Glomerular visceral epithelial cell (primary cell): ENCODE data around the gene WDPCP.
"Not testable (repeated sequence)": the region's sequence is repeated elsewhere in the genome, so short reads cannot be mapped to it uniquely, and the experiment has no call there.

ENCODE experiments used
- DNase-seq: peaks from one replicate; pipeline ENCODE4 v3.0.0-alpha.2; 2016; ENCODE audit errors: extremely low spot score

WDPCP gene

DNA sequence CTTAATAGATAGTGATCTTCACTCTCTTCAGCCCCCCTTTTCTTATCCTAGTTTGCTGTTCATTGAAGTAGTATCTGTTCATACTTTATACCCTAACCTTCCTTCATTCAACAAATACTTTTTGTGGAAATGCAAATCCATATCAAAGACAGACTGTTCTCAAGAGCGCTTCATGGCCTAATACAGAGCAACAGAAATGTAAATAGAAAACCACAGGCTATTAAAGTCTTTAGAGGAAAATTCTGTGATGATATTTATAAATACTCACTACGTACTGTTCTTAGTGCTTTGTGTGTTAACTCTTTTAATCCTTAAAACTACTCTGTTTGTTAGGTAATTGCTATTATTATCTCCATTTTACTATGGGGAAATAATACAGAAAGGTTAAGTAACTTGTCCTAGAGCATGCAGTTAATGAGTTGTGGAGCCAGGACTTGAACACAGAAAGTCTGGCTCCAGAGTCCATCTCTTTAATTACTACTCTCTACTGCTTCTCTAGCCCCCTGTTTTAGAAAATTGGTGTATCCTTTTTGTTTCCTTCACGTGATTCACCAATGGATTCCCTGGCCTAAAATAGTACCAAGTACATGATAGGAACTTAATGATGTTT is 3.4 kb upstream of the WDPCP start:
- DNase-seq: no peak

DNA sequence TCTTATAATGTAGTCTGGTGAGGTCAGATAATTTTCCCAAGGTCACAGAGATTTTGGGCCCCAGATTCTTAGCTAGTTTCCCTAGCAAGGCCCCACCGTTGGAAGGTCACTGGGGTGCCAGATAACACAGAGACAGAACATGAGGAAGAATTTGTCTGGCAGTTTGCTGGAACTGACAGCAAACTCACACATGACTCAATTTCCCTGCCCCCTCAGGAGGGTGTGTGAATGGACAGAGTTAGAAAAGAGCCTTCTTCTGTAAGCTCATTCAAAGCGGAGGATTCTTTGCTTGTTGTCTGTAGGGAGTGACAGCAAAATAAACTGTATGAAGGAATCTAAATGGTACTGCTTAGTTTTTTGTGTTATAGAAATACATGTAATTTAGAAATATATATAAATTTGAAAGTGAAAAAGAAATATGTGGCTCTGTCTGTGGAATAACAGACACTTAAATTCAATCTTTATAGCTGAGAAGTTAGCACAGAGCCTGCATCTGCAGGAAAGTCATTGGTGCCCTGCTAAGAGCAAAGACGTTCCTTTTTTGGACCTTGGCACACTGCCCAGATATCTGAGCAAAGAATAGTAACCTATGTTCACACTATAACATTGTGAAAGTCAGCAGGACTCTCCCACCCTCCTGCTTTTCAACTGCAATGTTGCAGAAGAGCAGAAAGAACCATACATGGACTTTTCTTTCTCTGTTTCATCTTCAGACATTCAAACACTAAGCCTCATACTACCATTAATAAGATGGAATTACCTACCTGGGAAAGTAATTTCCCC is 2.5 kb upstream of the WDPCP start:
- no peak for DNase-seq

DNA sequence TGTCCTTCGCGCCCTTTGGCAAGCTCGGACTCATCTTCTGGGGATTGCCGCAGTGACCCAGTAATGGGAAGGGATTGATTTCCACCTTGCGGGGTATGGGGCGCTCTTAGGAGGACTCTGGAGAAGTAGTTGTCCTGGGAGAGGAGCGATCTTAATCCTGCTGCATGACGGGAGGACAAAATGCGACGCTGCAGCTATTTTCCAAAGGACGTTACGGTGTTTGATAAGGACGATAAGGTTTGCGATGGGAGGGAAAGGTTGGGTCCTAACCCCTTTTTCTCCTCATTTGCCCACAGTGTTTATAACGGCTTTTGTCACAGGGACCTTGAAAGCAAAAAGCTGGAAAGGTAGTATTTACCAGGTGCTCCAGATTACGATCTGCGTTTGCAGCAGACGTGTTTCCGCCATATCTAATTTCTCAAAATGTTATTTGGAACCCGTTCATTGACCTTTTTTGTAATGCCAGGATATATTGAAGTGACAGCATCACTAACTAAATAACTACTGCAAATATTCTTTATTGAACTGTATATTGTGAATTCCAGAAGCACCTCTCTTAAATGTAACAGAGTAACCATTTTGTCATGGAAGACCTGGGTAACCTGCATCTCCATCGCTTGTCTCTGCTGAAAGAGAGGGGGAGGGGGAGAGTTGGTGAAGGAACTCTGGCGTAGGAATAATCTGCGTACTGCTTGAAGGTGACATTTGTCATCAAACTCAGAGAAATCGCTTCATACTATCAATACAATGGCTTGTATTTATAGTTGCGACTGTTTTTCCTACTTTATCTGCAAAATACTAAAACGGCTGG is 1.1 kb upstream of the WDPCP start:
- DNase-seq: no peak

DNA sequence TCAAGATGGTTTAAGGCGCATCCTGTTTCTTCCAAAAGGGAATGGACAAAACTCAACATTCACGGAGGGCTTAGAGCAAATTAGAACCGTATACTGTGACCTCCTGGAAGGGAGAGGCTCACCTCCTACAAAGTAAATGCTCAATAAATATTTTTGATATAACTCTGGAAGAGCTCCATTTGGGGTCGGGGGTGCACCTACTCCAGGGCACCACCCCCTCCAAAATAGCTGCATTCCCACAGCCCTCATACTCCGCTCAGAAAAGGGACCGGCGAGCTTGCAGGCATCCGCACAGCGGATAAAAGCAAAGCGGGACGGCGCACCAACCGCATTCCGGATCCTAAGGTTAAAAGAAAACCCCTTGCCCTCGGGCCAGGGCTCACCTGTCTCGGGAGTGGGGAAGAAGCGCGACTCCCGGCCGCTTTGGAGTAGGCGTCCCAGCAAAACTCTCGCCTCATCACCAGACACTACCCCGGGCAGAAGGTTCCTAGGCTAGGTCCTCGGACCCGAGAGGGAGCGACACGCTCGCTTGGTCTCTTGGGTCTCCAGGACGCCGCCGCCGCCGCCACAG is 378 bp downstream of the WDPCP start:
- peak; percentile 3 for DNase-seq

DNA sequence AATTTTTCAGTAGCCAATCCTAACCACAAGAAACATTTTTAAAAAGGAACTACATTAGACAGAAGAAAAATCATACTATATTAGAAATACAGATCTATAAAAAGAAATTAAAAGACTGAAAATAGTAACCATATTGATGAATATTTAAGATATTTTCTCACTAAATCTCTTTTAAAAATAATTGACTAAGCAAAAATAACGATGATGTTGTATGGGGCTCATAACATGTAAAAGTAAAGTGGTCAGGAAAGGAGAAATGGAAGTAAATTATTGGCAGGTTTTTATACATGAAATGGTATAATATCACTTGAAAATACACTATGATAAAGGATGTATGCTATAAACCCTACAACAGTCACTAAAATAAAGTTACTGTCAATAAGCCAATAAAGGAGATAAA is 5.4 kb downstream of the WDPCP start:
- no peak for DNase-seq

DNA sequence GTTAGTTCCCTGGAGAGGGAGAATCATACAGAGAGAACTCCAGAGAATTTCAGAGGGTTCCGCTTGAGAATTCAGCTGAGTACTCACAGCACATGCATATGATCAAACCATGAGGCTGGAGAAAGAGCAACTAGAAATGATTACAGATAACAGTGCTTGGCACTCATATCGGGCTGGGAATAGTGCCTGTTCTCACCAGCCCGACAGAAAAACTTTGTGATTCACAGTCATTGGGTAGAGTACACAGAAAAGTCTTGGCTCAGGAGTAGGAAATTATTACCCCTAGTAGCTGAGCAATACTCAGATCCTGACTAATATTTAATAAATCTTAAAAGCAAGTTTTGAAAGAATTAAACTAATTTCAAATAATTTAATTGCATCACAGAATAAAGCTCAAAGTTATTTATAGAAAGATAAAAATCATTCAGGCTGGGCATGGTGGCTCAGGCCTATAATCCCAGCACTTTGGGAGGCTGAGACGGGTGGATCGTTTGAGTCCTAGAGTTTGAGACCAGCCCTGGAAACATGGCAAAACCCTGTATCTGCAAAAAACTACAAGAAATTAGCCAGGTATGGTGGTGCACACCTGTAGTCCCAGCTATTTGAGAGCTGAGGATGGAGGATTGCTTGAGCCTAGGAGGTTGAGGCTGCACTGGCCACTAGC is 6.8 kb downstream of the WDPCP start:
- peak; percentile 16 for DNase-seq

DNA sequence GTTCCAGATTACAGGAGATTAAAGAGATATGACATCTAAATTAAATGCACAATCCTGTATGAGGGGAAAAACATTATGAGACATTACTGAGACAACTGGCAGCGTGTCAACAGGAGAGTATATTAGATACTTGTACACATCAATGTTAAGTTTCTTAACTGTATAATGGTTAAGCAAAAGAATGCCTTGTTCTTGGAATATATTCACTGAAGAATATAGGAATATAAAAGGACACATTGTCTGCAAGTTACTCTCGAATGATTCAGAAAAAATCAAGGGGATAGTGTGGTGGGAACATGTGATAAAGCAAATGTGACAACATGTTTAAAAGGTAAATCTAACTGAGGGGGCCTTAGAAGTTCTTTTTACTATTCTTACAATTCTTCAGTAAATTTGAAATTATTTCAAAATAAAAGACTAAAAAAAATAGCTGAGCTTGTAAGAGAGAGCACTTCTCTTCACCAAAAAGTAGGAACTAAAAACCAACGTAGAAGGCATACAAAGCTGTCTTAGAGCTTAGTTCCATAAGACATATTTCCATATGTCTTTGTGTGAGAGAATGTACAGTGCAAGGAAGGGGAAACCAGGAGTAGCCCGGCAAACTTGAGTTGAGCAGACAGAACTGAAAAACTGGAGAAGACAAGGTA is 7.5 kb downstream of the WDPCP start:
- no peak for DNase-seq

DNA sequence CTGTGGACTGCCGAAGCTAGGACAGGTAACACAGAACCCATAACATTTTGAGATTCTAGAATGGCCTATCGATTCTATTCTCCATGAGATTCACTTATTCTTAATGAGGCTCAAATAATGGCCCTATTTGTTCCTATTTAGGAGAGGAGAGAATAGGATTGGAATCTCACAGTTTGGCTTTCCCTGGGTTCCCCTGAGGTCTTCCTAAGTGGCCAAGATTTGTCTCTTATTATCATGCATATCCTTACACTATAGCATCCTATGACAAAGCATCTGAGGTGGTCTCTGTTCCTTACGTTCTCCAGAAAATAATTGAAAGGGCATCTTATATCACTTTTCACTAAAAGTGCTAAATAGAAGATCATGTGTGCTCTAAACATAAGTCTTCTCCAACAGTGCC is 9.5 kb downstream of the WDPCP start:
- DNase-seq: no peak

DNA sequence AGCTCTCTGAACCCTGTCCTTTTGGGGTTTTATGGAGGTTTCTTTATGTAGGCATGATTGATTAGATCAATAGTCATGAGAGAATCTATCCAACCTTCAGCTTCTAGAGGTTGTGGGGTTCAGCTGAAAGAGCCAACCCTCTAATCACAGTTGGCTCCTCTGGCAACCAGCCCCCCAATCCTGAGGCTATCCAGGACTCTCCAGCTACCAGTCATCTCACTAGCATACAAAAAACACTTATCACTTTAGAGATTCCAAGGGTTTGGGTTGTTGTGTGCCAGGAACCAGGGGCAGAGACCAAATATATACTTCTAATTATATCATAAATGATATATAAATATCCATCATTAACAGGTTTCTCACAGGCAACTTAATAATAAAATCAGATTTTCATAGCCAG is 11.7 kb downstream of the WDPCP start:
- DNase-seq: no peak

DNA sequence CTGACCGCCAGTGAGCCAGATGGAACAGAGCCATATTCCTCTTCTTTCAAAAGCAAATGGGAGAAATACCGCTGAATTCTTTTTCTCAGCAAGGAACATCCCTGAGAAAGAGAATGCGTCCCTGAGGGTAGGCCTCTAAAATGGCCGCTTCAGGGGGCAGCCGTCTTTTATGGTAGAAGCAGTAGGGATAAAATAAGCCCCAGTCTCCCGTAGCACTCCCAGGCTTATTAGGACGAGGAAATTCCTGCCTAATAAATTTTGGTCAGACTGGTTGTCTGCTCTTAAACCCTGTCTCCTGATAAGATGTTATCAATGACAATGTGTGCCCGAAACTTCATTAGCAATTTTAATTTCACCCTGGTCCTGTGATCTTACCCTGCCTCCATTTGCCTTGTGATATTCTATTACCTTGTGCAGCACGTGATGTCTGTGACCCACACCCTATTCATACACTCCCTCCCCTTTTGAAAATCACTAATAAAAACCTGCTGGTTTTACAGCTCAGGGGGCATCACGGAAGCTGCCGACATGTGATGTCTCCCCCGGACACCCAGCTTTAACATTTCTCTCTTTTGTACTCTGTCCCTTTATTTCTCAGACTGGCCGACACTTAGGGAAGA is 14.4 kb downstream of the WDPCP start:
- DNase-seq: not testable (repeated sequence)

DNA sequence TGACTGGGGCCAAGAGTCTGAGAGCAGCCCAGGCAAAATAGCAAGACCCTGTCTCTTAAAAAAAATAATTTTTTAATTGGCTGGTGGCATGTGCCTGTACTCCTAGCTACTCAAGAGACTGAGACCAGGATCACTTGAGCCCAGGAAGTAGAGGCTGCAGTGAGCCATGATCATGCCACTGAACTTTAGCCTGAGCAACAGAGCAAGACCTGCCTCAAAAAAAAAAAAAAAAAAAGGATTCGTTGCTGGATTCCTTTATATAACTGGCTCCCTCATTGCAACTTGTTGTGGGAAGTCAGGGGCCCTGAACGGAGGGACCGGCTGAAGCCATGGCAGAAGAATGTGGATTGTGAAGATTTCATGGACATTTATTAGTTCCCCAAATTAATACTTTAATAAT is 15.3 kb downstream of the WDPCP start:
- not testable (repeated sequence) for DNase-seq

DNA sequence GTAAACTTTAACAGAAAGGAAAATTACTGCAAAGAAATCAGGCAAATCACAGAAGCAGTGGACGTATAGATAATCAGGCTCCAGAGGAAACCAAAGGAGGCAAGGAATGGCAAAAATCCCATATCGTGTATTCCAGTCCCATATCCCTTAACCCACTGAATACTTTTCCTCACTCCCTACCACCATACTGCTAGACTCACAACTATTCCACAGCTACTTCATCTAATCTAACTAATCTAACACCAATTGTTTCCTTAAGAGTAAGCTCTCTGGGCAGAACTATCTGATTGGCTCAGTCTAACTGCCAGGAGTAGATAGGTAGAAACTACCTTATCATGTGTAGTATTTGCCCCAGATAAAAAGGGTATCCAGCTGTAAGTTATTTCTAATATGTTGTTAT is 16.3 kb downstream of the WDPCP start:
- no peak for DNase-seq

DNA sequence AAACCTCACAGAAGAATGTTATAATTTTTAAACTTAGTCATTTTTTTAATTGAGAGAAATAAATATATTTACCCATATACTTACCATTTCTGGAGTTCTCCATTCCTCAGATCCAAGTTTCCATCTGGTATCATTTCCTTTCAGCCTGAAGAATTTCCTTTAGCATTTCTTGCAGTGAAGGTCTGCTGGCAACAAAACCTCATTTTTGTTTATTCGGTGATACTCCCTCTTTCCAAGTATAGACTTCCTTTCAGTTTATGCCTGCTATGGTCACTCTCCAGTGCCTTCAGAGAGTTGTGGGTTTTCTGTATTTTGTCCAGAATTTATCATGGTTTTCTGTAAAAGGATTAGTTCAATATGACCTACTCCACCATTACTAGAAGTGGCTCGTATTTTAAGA is 17.0 kb downstream of the WDPCP start:
- no peak for DNase-seq

DNA sequence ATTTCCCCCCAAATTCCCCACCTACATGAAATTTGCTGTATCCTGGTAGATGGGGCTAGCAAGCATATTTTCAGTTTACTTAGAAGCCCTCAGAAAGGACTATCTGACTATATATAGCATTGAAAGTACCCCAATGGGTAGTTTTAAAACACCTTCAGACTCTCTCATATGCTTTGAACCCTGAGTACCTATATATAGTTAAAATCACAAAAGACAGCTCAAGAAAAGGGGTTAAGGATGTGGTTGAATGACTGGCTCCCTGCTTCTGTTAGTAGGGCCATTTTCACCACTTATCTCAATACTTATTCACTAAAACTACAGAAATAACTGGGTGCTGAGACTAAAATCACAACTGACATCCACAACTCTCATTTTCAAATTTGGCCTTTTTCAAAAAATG is 18.5 kb downstream of the WDPCP start:
- no peak for DNase-seq

DNA sequence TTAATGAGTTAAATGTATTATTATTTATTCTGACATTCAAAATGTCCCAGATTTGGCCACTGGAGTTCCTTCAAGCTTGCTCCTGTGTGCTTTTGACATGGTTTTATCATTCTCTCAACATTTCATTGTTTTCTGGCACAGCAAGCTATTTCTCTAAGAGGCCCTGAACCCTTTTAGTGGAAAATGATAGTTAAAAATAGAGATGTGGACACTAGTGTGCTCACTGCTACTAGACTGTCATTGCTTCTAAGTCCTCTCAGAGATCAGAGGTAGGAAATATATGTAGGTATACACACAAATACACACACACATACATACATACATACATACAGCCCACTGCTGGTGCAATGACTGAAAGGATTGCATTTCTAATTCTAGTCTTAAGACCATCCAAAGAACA is 25.5 kb downstream of the WDPCP start:
- DNase-seq: no peak

DNA sequence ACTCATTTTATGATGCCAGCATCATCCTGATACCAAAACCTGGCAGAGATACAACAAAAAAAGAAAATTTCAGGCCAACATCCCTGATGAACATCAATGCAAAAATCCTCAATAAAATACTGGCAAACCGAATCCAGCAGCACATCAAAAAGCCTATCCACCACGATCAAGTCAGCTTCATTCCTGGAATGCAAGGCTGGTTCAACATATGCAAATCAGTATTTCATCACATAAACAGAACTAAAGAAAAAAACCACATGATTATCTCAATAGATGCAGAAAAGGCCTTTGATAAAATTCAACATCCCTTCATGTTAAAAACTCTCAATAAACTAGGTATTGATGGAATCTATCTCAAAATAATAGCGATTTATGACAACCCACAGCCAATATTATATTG is 29.4 kb downstream of the WDPCP start:
- DNase-seq: not testable (repeated sequence)

DNA sequence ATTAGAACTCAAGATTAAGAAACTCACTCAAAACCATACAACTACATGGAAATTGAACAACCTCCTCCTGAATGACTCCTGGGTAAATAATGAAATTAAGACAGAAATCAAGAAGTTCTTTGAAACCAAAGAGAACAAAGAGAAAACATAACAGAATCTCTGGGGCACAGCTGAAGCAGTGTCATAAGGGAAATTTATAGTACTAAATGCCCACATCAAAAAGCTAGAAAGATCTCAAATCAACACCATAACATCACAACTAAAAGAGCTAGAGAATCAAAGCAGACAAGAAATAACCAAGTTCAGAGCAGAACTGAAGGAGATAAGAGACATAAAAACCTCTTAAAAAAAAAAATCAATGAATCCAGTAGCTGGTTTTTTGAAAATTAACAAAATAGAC is 30.5 kb downstream of the WDPCP start:
- not testable (repeated sequence) for DNase-seq

DNA sequence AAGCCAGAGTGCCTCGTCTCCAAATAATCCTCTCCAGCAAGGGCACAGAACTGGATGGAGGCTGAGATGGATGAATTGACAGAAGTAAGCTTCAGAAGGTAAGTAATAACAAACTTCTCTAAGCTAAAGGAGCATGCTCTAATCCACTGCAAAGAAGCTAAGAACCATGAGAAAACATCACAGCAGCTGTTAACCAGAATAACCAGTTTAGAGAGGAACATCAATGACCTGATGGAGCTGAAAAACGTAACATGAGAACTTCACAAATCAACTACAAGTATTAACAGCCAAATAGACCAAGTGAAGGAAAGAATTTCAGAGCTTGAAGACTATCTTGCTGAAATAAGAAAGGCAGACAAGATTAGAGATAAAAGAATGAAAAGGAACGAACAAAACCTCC is 32.3 kb downstream of the WDPCP start:
- DNase-seq: no peak

DNA sequence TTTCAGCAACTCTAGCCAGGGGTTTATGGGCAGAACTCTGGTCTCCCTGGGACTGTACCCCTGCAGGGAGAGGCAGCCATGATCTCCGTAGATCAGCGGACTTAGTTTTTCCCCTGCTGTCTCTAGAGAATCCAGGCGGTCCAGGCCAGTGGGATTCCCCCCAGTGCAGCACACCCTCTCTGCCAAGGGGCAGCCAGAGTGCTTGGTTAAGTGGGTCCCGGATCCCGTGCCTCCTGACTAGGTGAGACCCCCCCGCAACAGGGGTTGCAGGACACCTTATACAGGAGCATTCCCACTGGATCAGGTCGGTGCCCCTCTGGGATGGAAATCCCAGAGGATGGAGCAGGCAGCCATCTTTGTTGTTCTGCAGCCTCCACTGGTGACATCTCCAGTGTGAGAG is 33.0 kb downstream of the WDPCP start:
- no peak for DNase-seq

DNA sequence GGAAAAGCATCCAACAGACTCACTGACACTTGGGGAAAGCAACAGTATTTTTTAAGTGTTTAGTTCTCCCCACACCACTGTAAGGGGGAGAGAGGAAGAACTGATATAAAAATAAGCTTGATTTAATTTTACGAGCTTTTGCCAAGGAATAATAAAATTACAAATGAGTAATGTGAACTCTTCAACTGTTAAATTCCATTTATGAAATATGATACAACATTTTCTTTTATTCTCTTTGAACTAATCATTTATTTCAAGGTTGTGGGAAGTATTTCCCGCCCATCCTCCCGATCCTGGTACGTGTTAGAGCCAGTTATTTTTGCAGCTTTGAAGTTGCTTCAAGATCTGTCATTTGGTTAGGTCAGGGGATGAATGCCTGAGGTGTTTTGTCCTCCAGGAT is 35.2 kb downstream of the WDPCP start:
- DNase-seq: no peak

DNA sequence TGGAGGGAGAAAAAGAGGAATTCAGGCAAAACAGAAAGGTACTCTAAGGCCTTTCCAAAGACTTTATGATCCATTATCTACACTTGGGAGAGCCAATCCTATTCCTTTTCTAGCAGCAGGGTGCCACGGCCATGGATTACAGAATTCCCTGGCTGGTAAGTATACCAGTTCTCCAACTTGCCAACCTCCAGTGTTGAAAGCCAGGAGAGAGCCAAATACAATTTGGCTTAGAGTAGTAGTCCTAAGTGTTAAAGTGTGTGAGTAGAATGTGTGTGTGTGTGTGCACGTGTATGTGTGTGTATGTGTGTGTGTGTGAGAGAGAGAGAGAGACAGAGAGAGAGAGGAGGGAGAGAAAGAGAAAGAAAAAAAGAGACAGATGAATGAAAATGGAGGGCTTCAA is 43.3 kb downstream of the WDPCP start:
- DNase-seq: no peak
